ENCODE data around the gene PCDH1.

DNA sequence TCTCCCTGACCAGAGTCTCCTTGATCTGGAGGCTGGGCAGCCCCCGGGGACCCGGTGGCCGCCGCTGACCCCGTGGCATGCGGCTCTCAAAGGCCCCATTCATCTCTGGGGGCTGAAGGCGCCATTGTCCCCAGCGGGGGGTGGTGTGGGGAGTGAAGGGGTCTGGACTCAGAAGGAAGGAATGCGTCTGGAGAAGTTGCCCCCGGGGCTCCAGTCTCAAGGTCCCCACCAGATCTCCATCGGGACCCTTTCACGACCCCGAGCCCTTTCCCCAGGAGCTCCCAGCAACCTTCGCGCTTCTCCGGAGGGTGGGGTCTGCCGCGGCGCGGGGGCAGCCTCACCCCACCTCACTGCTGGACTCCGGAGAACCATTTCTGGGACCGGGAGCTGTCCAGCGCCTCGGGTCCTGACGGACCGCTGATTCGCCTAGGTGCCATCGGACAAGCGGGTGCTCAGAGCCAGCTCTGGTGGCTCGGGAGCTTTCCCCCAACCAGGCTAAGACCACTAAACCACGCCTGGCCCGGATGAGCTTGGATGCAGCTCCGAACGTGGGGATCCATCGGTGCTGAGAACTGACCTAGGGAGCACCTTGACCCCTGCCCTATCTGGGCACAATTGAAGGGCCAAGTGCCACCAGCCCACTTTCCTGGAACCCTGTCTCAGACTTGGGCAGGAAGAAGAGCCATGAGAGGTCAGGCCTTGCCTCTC lies 5.1 kb upstream of the PCDH1 start:
- TF ChIP-seq, protein P1, sequence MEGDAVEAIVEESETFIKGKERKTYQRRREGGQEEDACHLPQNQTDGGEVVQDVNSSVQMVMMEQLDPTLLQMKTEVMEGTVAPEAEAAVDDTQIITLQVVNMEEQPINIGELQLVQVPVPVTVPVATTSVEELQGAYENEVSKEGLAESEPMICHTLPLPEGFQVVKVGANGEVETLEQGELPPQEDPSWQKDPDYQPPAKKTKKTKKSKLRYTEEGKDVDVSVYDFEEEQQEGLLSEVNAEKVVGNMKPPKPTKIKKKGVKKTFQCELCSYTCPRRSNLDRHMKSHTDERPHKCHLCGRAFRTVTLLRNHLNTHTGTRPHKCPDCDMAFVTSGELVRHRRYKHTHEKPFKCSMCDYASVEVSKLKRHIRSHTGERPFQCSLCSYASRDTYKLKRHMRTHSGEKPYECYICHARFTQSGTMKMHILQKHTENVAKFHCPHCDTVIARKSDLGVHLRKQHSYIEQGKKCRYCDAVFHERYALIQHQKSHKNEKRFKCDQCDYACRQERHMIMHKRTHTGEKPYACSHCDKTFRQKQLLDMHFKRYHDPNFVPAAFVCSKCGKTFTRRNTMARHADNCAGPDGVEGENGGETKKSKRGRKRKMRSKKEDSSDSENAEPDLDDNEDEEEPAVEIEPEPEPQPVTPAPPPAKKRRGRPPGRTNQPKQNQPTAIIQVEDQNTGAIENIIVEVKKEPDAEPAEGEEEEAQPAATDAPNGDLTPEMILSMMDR (IDR thresholded peaks at IDR 0.05; ENCODE audit: low read depth, low read length, poor library complexity, severe bottlenecking): no peak
- no peak for TF ChIP-seq EZH2phosphoT487 (IDR thresholded peaks at IDR 0.05; ENCODE audit: borderline replicate concordance, low read length)

All from DOHH2 (cell line).